ENCODE data around the gene RFX3.

Gene RFX3

DNA sequence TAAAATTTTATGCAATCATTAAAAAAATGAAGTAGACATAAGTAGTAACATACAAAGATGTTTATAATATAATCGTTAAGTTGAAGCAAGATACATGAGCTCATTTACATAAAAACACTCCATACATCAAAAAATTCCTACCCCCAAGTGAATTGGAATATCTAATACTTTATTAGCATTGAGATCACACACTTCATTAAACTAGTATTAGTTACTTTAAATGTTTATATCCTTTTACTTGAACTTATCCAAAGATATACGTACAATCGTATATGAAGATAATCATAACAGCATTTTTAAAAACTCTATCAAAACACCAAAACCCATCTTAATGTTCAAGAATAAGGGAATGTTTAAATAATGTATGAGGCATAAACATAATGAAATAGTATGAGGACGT lies 275.1 kb downstream of the RFX3 start:
- Histone ChIP-seq H3K4me3 (IDR thresholded peaks at IDR 0.05; ENCODE audit: insufficient read depth, low read depth, low read length) (no peak overlapping the region), H3K36me3 (ENCODE audit: insufficient read depth) (no peaks in the 10 kb centered on the region), H3K79me2 (ENCODE audit: insufficient read depth, low read depth) (no peaks in the 10 kb centered on the region), H3K4me1 (ENCODE audit: low read depth, poor library complexity, severe bottlenecking) (no peaks in the 10 kb centered on the region), H3K27ac (no peak overlapping the region), H4K20me1 (ENCODE audit: insufficient read depth) (no peaks in the 10 kb centered on the region), H2AFZ (ENCODE audit: low read depth) (no peak overlapping the region), H3K27me3 (ENCODE audit: insufficient read depth, low read depth) (no peaks in the 10 kb centered on the region), H3K4me2 (no peak overlapping the region), H3K9ac (no peak overlapping the region)
- TF ChIP-seq CTCF (conservative IDR thresholded peaks at IDR 0.05; ENCODE audit: low read depth, low read length), result no peak

GRCh38 chr9:3247211-3247610 lies 278.6 kb downstream of the RFX3 start:
- Histone ChIP-seq H3K27ac (no peak overlapping the region), H4K20me1 (ENCODE audit: insufficient read depth) (no peaks in the 10 kb centered on the region), H3K36me3 (ENCODE audit: insufficient read depth) (no peaks in the 10 kb centered on the region), H3K27me3 (ENCODE audit: insufficient read depth, low read depth) (no peaks in the 10 kb centered on the region), H3K4me3 (IDR thresholded peaks at IDR 0.05; ENCODE audit: insufficient read depth, low read depth, low read length) (no peak overlapping the region), H3K79me2 (ENCODE audit: insufficient read depth, low read depth) (no peaks in the 10 kb centered on the region), H3K4me1 (ENCODE audit: low read depth, poor library complexity, severe bottlenecking) (peaks cover 16% of the 10 kb centered on the region), H3K9ac (no peak overlapping the region), H2AFZ (ENCODE audit: low read depth) (no peak overlapping the region), H3K4me2 (no peak overlapping the region)
- TF ChIP-seq CTCF (conservative IDR thresholded peaks at IDR 0.05; ENCODE audit: low read depth, low read length), result no peak

GRCh38 chr9:3246241-3246640 lies 279.6 kb downstream of the RFX3 start:
- H3K79me2 ChIP-seq (ENCODE audit: insufficient read depth, low read depth), result no peaks in the 10 kb centered on the region
- no peak for TF ChIP-seq CTCF (conservative IDR thresholded peaks at IDR 0.05; ENCODE audit: low read depth, low read length)
- no peak overlapping the region for H3K4me2 ChIP-seq
- no peak overlapping the region for H3K27ac ChIP-seq
- H3K27me3 ChIP-seq (ENCODE audit: insufficient read depth, low read depth), result no peaks in the 10 kb centered on the region
- H4K20me1 ChIP-seq (ENCODE audit: insufficient read depth), result no peaks in the 10 kb centered on the region
- no peak overlapping the region for H3K4me3 ChIP-seq (IDR thresholded peaks at IDR 0.05; ENCODE audit: insufficient read depth, low read depth, low read length)
- no peaks in the 10 kb centered on the region for H3K36me3 ChIP-seq (ENCODE audit: insufficient read depth)
- no peak overlapping the region for H2AFZ ChIP-seq (ENCODE audit: low read depth)
- no peak overlapping the region for H3K9ac ChIP-seq
- peaks cover 26% of the 10 kb centered on the region for H3K4me1 ChIP-seq (ENCODE audit: low read depth, poor library complexity, severe bottlenecking)

- Histone ChIP-seq H3K4me2 (no peak overlapping the region), H3K4me1 (ENCODE audit: low read depth, poor library complexity, severe bottlenecking) (peaks cover 30% of the 10 kb centered on the region), H3K79me2 (ENCODE audit: insufficient read depth, low read depth) (no peaks in the 10 kb centered on the region), H3K27ac (no peak overlapping the region), H4K20me1 (ENCODE audit: insufficient read depth) (no peaks in the 10 kb centered on the region), H3K9ac (no peak overlapping the region), H3K27me3 (ENCODE audit: insufficient read depth, low read depth) (no peaks in the 10 kb centered on the region), H2AFZ (ENCODE audit: low read depth) (no peak overlapping the region), H3K4me3 (IDR thresholded peaks at IDR 0.05; ENCODE audit: insufficient read depth, low read depth, low read length) (no peak overlapping the region), H3K36me3 (ENCODE audit: insufficient read depth) (no peaks in the 10 kb centered on the region)
- no peak for TF ChIP-seq CTCF (conservative IDR thresholded peaks at IDR 0.05; ENCODE audit: low read depth, low read length)
Observed at GRCh38 chr9:3244963-3245653, 280.7 kb downstream of the RFX3 start.

All from KMS-11 (cell line).